Endodermal cell (in vitro differentiated cells): Measurements from ENCODE around the gene PDGFA. TPM values are rescaled to one million over a fixed set of nuclear protein-coding genes. Genes with fewer than 3 reads are reported as not detected.
A peak's percentile ranks its signal among the peaks of the same experiment; 100 is the strongest.

Experiments
- DNase-seq: peaks from one replicate; pipeline ENCODE4 v3.0.0-alpha.2; 2017
- H3K27ac ChIP-seq: 2 replicates; pipeline ENCODE4 v1.5.1; 2013; ENCODE audit warnings: mild to moderate bottlenecking, low read depth, low read length, moderate library complexity
- H3K27me3 ChIP-seq: 2 replicates; pipeline ENCODE4 v1.6.1; 2013; ENCODE audit warnings: mild to moderate bottlenecking, low read length, moderate library complexity; ENCODE audit not compliant: insufficient read depth, control insufficient read depth, poor library complexity, severe bottlenecking
- H3K36me3 ChIP-seq: 2 replicates; pipeline ENCODE4 v1.7.0; 2013; ENCODE audit warnings: mild to moderate bottlenecking, low read length, moderate library complexity; ENCODE audit not compliant: control insufficient read depth, insufficient read depth
- H3K4me1 ChIP-seq: one replicate; pipeline ENCODE4 v1.7.0; 2013; ENCODE audit warnings: low read length; ENCODE audit not compliant: control insufficient read depth, insufficient read depth
- H3K4me3 ChIP-seq: 2 replicates; pipeline ENCODE4 v1.5.1; 2013; ENCODE audit warnings: mild to moderate bottlenecking, low read length, moderate library complexity
- H3K9ac ChIP-seq: 2 replicates; pipeline ENCODE4 v1.6.1; 2013; ENCODE audit warnings: mild to moderate bottlenecking, low read length, moderate library complexity; ENCODE audit not compliant: poor library complexity, severe bottlenecking; ENCODE audit errors: extremely low read depth
- H3K9me3 ChIP-seq: 2 replicates; pipeline ENCODE4 v1.6.1; 2013; ENCODE audit warnings: mild to moderate bottlenecking, low read length, moderate library complexity; ENCODE audit not compliant: control insufficient read depth
- H3K27ac Mint-ChIP-seq: 2 replicates; pipeline ENCODE4 v1.8.0; 2020; ENCODE audit warnings: mixed read lengths
- H3K27me3 Mint-ChIP-seq: 2 replicates; pipeline ENCODE4 v1.8.0; 2021; ENCODE audit warnings: mild to moderate bottlenecking, mixed read lengths; ENCODE audit not compliant: insufficient read depth
- H3K36me3 Mint-ChIP-seq: 2 replicates; pipeline ENCODE4 v1.8.0; 2020; ENCODE audit warnings: low read depth, mixed read lengths
- H3K4me1 Mint-ChIP-seq: 2 replicates; pipeline ENCODE4 v1.8.0; 2020; ENCODE audit warnings: mixed read lengths
- H3K4me3 Mint-ChIP-seq: 2 replicates; pipeline ENCODE4 v1.8.0; 2020; ENCODE audit warnings: mild to moderate bottlenecking, moderate library complexity, mixed read lengths
- H3K9me3 Mint-ChIP-seq: 2 replicates; pipeline ENCODE4 v1.8.0; 2020; ENCODE audit warnings: mild to moderate bottlenecking, mixed read lengths
- WGBS, 2 experiments: methylation state at CpG; one replicate each; pipeline versions ENCODE4 v1.1.5 to v1.1.7; 2013; ENCODE audit warnings: missing lambda C conversion rate in 2 of 2, mixed read lengths in 1 of 2; ENCODE audit not compliant: insufficient coverage in 1 of 2, insufficient read length in 1 of 2; 5-methylcytosine and 5-hydroxymethylcytosine counted together
- total RNA-seq, 2 donors: library from RNA; stranded (reverse); fragmentation: NEBNext Ultra II Directional in 1 of 2; extraction: Animal tissue kit (Norgen Biotek cat#: 25700) in 1 of 2; gene quantifications; 2 replicates in 1 of 2; 3 replicates in 1 of 2; pipeline ENCODE4 v1.2.1, GENCODE V29; 2021
- TF ChIP-seq, protein P1 (sequence below): fragments of 200-600 bp; sonication (generic); conservative IDR thresholded peaks from 2 replicates; pipeline ENCODE4 v1.5.0; 2021; ENCODE audit warnings: antibody characterized with exemption, mild to moderate bottlenecking

The PDGFA gene
- total RNA-seq, 2 donors from 2014 or later, result 11.9 to 24.1 TPM

- H3K36me3 ChIP-seq, result no peaks in the 10 kb centered on the region
- no peak overlapping the region for H3K4me3 Mint-ChIP-seq
- no peak overlapping the region for H3K9ac ChIP-seq
- H3K4me3 ChIP-seq, result no peak overlapping the region
- H3K9me3 Mint-ChIP-seq, result no peaks in the 10 kb centered on the region
- no peak for DNase-seq
- TF ChIP-seq, protein P1, sequence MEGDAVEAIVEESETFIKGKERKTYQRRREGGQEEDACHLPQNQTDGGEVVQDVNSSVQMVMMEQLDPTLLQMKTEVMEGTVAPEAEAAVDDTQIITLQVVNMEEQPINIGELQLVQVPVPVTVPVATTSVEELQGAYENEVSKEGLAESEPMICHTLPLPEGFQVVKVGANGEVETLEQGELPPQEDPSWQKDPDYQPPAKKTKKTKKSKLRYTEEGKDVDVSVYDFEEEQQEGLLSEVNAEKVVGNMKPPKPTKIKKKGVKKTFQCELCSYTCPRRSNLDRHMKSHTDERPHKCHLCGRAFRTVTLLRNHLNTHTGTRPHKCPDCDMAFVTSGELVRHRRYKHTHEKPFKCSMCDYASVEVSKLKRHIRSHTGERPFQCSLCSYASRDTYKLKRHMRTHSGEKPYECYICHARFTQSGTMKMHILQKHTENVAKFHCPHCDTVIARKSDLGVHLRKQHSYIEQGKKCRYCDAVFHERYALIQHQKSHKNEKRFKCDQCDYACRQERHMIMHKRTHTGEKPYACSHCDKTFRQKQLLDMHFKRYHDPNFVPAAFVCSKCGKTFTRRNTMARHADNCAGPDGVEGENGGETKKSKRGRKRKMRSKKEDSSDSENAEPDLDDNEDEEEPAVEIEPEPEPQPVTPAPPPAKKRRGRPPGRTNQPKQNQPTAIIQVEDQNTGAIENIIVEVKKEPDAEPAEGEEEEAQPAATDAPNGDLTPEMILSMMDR, result no peak
- no peaks in the 10 kb centered on the region for H3K27me3 ChIP-seq
- H3K36me3 Mint-ChIP-seq, result peaks cover 37% of the 10 kb centered on the region
- H3K4me1 ChIP-seq, result peaks cover 6% of the 10 kb centered on the region
- H3K27ac ChIP-seq, result no peak overlapping the region
- H3K27me3 Mint-ChIP-seq, result no peaks in the 10 kb centered on the region
- H3K9me3 ChIP-seq, result no peaks in the 10 kb centered on the region
- H3K4me1 Mint-ChIP-seq, result peaks cover 20% of the 10 kb centered on the region
- peak overlapping the region; percentile 93 for H3K27ac Mint-ChIP-seq
- WGBS, 2 experiments, result 92 to 94% methylated on average over 23 to 34 of the region's 34 CpGs
These were observed 15.2 kb downstream of the PDGFA start for GRCh38 chr7:504221-505111.

DNA sequence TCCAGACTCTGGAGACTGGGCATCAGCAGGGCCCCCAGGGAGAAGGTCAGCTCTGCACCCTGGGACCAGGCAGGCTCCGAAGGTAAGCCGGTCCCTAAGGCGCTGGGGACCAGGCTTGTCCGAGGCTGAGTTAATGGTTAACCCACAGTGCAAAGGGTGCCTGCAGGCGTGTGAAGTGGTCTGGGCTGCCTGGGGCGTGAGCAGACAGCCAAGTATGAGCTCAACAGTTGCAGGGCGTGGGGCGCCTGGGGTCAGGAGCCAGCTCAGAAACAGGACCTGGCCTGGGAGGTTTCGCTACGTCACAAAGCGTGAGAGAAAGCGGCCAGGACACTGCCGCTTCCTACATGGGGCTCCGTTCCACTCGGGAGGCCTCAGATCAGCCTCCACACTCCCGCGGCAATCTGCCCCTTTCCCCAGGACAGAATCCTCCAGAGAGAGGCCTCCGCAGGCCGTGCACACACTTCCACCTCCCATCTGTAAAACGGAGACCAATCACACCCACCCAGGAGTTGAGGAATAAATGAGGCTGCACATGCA lies 16.0 kb downstream of the PDGFA start:
- no peak overlapping the region for H3K4me3 Mint-ChIP-seq
- TF ChIP-seq, protein P1, result no peak
- DNase-seq, result peak; percentile 75
- H3K27ac Mint-ChIP-seq, result peak overlapping the region; percentile 93
- H3K36me3 Mint-ChIP-seq, result peaks cover 42% of the 10 kb centered on the region
- 85 to 90% methylated on average over 13 to 20 of the region's 20 CpGs for WGBS, 2 experiments
- H3K4me3 ChIP-seq, result no peak overlapping the region
- H3K27me3 Mint-ChIP-seq, result no peaks in the 10 kb centered on the region
- no peak overlapping the region for H3K9ac ChIP-seq
- peaks cover 20% of the 10 kb centered on the region for H3K4me1 Mint-ChIP-seq
- H3K9me3 Mint-ChIP-seq, result no peaks in the 10 kb centered on the region
- H3K27me3 ChIP-seq, result no peaks in the 10 kb centered on the region
- no peaks in the 10 kb centered on the region for H3K9me3 ChIP-seq
- H3K36me3 ChIP-seq, result no peaks in the 10 kb centered on the region
- peaks cover 6% of the 10 kb centered on the region for H3K4me1 ChIP-seq
- no peak overlapping the region for H3K27ac ChIP-seq

- H3K9ac ChIP-seq, result no peak overlapping the region
- DNase-seq, result no peak
- no peak overlapping the region for H3K4me3 Mint-ChIP-seq
- peaks cover 20% of the 10 kb centered on the region for H3K4me1 Mint-ChIP-seq
- H3K27me3 Mint-ChIP-seq, result no peaks in the 10 kb centered on the region
- H3K27me3 ChIP-seq, result no peaks in the 10 kb centered on the region
- TF ChIP-seq, protein P1, result no peak
- H3K9me3 Mint-ChIP-seq, result no peaks in the 10 kb centered on the region
- no peaks in the 10 kb centered on the region for H3K9me3 ChIP-seq
- no peaks in the 10 kb centered on the region for H3K36me3 ChIP-seq
- 86 to 89% methylated on average over 11 to 13 of the region's 13 CpGs for WGBS, 2 experiments
- peaks cover 51% of the 10 kb centered on the region for H3K36me3 Mint-ChIP-seq
- H3K27ac ChIP-seq, result no peak overlapping the region
- H3K4me3 ChIP-seq, result no peak overlapping the region
- H3K4me1 ChIP-seq, result peaks cover 6% of the 10 kb centered on the region
- peak overlapping the region; percentile 44 for H3K27ac Mint-ChIP-seq
These were observed 17.4 kb downstream of the PDGFA start for GRCh38 chr7:502296-502695.
